Fibroblast of lung (primary cell): Measurements from ENCODE around the gene PRSS1. TPM values are rescaled to one million over a fixed set of nuclear protein-coding genes. Genes with fewer than 3 reads are reported as not detected.
A peak's percentile ranks its signal among the peaks of the same experiment; 100 is the strongest.

Experiments
- DNase-seq, 2 donors: peaks; one replicate each; pipeline versions ENCODE4 v3.0.0 to v3.0.0-alpha.2; 2010; ENCODE audit warnings: low read depth in 2 of 2
- H2AFZ ChIP-seq: 2 replicates; pipeline ENCODE4 v1.5.1; 2012; ENCODE audit warnings: low read length, control low read depth, inconsistent platforms
- H3K27ac ChIP-seq: 2 replicates; pipeline ENCODE4 v1.5.1; 2011; ENCODE audit warnings: low read length, control low read depth; ENCODE audit not compliant: insufficient read depth
- H3K27me3 ChIP-seq: 2 replicates; pipeline ENCODE4 v1.5.1; 2011; ENCODE audit warnings: mild to moderate bottlenecking, low read length; ENCODE audit not compliant: control insufficient read depth, insufficient read depth
- H3K36me3 ChIP-seq: 2 replicates; pipeline ENCODE4 v1.5.1; 2011; ENCODE audit warnings: low read length; ENCODE audit not compliant: control insufficient read depth, insufficient read depth
- H3K4me1 ChIP-seq: 2 replicates; pipeline ENCODE4 v1.5.1; 2011; ENCODE audit warnings: low read length; ENCODE audit not compliant: control insufficient read depth, insufficient read depth; ENCODE audit errors: extremely low read depth
- H3K4me2 ChIP-seq: 2 replicates; pipeline ENCODE4 v1.5.1; 2011; ENCODE audit warnings: low read length, control low read depth; ENCODE audit not compliant: insufficient read depth; ENCODE audit errors: extremely low read depth
- H3K4me3 ChIP-seq, 4 experiments: fragments of 200-600 bp in 1 of 4; sonication (generic) in 1 of 4; replicated peaks in 1 of 4; 2 replicates each; pipeline ENCODE4 v1.5.1; 2011 to 2016; ENCODE audit warnings: low read length in 4 of 4, low read depth in 3 of 4, mild to moderate bottlenecking in 3 of 4, control low read depth in 2 of 4, inconsistent platforms in 1 of 4, mixed read lengths in 1 of 4; ENCODE audit not compliant: insufficient read depth in 1 of 4; ENCODE audit errors: control extremely low read depth in 1 of 4
- H3K79me2 ChIP-seq: 2 replicates; pipeline ENCODE4 v1.5.1; 2012; ENCODE audit warnings: mild to moderate bottlenecking, low read length, inconsistent platforms; ENCODE audit not compliant: control insufficient read depth, insufficient read depth
- H3K9ac ChIP-seq: 2 replicates; pipeline ENCODE4 v1.5.1; 2011; ENCODE audit warnings: mild to moderate bottlenecking, low read length, control low read depth; ENCODE audit not compliant: insufficient read depth
- H3K9me3 ChIP-seq: 2 replicates; pipeline ENCODE4 v1.5.1; 2012; ENCODE audit warnings: low read depth, low read length; ENCODE audit not compliant: control insufficient read depth, insufficient read depth
- H4K20me1 ChIP-seq: 2 replicates; pipeline ENCODE4 v1.5.1; 2011; ENCODE audit warnings: low read length; ENCODE audit not compliant: control insufficient read depth, insufficient read depth; ENCODE audit errors: extremely low read depth
- CTCF ChIP-seq, 2 donors: IDR thresholded peaks in 1 of 2; conservative IDR thresholded peaks in 1 of 2; 1 replicate in 1 of 2; 2 replicates in 1 of 2; pipeline ENCODE4 v1.5.1; 2011 to 2012; ENCODE audit warnings: low read length in 2 of 2, control low read depth in 1 of 2, inconsistent platforms in 1 of 2, low read depth in 1 of 2, mild to moderate bottlenecking in 1 of 2
- EZH2 ChIP-seq: IDR thresholded peaks from 2 replicates; pipeline ENCODE4 v1.5.1; 2012; ENCODE audit warnings: low read length, control low read depth, mild to moderate bottlenecking; ENCODE audit errors: missing control alignments
- polyA plus RNA-seq, 2 donors: library from polyadenylated mRNA; depleted of rRNA in 1 of 2; stranded (reverse) in 1 of 2; unstranded in 1 of 2; fragments of >200 nt; gene quantifications; 2 replicates each; pipeline ENCODE4 v1.2.1, GENCODE V29; 2011 to 2012; ENCODE audit warnings: missing spikeins in 1 of 2
- total RNA-seq: library from RNA; depleted of rRNA; stranded (reverse); fragments of >200 nt; gene quantifications from 2 replicates; pipeline ENCODE4 v1.2.1, GENCODE V29; 2014

The PRSS1 gene
- total and polyA plus RNA-seq, 2 donors (not counting 1 experiment from before 2014, with no cell fraction given), result not detected

- Histone ChIP-seq H3K4me3 (no peak overlapping the region), H3K79me2 (no peaks in the 10 kb centered on the region), H3K4me1 (no peaks in the 10 kb centered on the region), H3K9ac (no peak overlapping the region), H3K27me3 (peaks cover 35% of the 10 kb centered on the region), H3K27ac (no peak overlapping the region), H4K20me1 (no peaks in the 10 kb centered on the region), H3K36me3 (no peaks in the 10 kb centered on the region), H2AFZ (no peak overlapping the region), H3K4me2 (no peak overlapping the region), H3K9me3 (no peaks in the 10 kb centered on the region)
- DNase-seq, result no peak
- TF ChIP-seq CTCF (conservative IDR thresholded peaks at IDR 0.05 in 1 of 2, IDR thresholded peaks at IDR 0.05 in 1 of 2; ENCODE audit: low read depth in 1 of 2, low read length in 2 of 2) (no peak), EZH2 (no peak)
Measured at GRCh38 chr7:142792129-142792528, 42.9 kb downstream of the PRSS1 start.

GRCh38 chr7:142792593-142792992 is 43.3 kb downstream of the PRSS1 start:
- Histone ChIP-seq H3K36me3 (no peaks in the 10 kb centered on the region), H3K27ac (no peak overlapping the region), H3K9ac (no peak overlapping the region), H3K79me2 (no peaks in the 10 kb centered on the region), H3K9me3 (no peaks in the 10 kb centered on the region), H3K4me3 (no peak overlapping the region), H2AFZ (no peak overlapping the region), H3K4me2 (no peak overlapping the region), H3K27me3 (peaks cover 39% of the 10 kb centered on the region), H3K4me1 (no peaks in the 10 kb centered on the region), H4K20me1 (no peaks in the 10 kb centered on the region)
- DNase-seq, result no peak
- no peak for TF ChIP-seq CTCF (conservative IDR thresholded peaks at IDR 0.05 in 1 of 2, IDR thresholded peaks at IDR 0.05 in 1 of 2; ENCODE audit: low read depth in 1 of 2, low read length in 2 of 2)
- no peak for TF ChIP-seq EZH2

DNA sequence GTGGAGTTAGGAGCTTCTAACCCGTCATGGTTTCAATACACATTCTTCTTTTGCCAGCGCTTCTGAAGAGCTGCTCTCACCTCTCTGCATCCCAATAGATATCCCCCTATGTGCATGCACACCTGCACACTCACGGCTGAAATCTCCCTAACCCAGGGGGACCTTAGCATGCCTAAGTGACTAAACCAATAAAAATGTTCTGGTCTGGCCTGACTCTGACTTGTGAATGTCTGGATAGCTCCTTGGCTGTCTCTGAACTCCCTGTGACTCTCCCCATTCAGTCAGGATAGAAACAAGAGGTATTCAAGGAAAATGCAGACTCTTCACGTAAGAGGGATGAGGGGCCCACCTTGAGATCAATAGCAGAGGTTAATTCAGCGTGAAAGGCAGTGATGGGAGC is 43.9 kb downstream of the PRSS1 start:
- H3K9me3 ChIP-seq, result no peaks in the 10 kb centered on the region
- TF ChIP-seq CTCF (conservative IDR thresholded peaks at IDR 0.05 in 1 of 2, IDR thresholded peaks at IDR 0.05 in 1 of 2; ENCODE audit: low read depth in 1 of 2, low read length in 2 of 2) (no peak), EZH2 (no peak)
- no peak overlapping the region for H3K4me3 ChIP-seq
- no peak overlapping the region for H2AFZ ChIP-seq
- H3K4me1 ChIP-seq, result no peaks in the 10 kb centered on the region
- no peak overlapping the region for H3K27ac ChIP-seq
- no peaks in the 10 kb centered on the region for H3K79me2 ChIP-seq
- no peaks in the 10 kb centered on the region for H3K36me3 ChIP-seq
- no peaks in the 10 kb centered on the region for H4K20me1 ChIP-seq
- H3K27me3 ChIP-seq, result peaks cover 41% of the 10 kb centered on the region
- peak in 1 of 2 donors; percentile 75 for DNase-seq
- H3K4me2 ChIP-seq, result no peak overlapping the region
- H3K9ac ChIP-seq, result no peak overlapping the region
